Islet of Langerhans (tissue), 1 donor: ENCODE measurements around the gene EVPLL.
"Not testable (repeated sequence)": the region's sequence is repeated elsewhere in the genome, so short reads cannot be mapped to it uniquely, and the experiment has no call there.

Experiments used
- FAIRE-seq: peaks from one replicate; lab custom pipeline; 2011; peaks lifted over from hg19 to GRCh38; lab: Jason Lieb, UNC

Gene EVPLL

DNA sequence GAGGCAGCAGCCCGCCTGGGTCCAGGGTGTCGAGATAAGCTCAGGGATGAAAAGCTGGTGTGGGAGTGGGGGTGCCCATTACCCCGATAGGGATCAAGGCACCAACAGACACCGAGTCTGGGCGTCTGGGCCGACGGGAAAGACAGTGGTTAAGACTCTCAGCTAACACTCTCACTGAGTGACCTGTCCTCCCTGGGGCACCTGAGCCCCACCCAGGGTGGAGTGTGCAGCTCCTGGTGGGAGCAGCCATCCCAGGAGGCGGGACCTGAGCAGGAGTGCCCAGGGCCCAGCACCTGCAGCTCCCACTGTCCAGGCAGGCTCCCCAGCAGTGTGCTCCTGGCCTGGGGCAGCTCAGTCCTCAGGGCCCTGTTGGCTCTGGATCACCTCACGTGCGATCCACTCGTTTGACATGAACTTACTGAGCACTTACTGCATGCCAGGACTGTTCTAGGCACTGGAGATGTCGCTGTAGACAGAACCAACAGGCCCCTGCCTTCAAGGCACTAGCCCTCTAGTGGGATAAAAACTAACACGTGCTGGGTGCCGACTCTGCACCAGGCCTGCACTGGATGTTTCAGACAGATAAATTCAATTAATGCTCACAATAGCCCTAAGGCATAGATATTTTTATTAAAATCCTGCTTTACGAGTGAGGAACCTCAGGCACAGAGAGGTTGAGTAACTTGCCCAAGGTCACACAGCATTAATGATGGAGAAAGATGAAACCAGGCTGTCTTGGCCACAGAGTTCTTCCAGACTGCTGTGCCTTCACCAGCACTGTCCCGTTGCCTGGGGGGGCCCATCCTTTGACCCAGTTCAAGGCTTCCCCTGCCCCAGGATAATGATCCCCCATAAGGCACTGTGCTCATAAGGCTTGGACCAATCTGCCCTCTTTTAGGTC is 1.9 kb downstream of the EVPLL start:
- no peak for FAIRE-seq

GRCh38 chr17:18380471-18381157 is 3.0 kb downstream of the EVPLL start:
- no peak for FAIRE-seq

- no peak for FAIRE-seq
Observed at GRCh38 chr17:18381158-18381952, 3.8 kb downstream of the EVPLL start.

- no peak for FAIRE-seq
Observed at GRCh38 chr17:18381953-18382245, 4.3 kb downstream of the EVPLL start.

DNA sequence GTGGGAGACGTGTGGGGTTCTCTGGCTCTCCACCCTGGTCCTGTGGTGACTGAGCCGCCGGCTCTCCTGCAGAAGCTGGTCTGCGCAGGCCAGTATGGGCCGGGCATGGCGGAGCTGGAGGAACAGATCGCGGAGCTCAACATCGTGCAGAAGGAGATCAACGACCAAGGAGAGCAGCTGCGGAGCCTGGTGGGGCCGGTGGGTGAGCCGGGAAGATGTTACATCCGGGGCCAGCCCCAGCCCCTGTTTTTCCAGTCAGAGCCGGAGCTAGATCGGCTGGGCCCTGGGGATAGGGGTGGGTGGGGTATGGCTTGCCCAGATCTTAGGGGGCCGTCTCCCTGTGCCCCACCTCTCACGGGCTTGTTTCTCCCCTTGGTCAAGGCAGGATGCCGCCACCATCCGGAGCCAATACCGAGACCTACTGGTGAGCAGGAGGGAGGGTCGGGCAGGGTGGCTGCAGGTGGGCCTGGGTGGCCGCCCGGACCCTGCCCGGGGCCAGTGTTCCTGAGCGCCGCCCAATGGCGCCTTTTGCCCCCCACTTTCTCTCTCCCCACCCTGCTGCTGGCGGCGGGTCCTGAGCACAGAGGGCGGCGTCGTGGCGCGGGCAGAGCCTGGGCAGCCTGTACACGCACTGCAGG is 5.0 kb downstream of the EVPLL start:
- no peak for FAIRE-seq

GRCh38 chr17:18383079-18383481 is 5.5 kb downstream of the EVPLL start:
- not testable (repeated sequence) for FAIRE-seq

- FAIRE-seq, result not testable (repeated sequence)
Observed at GRCh38 chr17:18384271-18384670, 6.7 kb downstream of the EVPLL start.

GRCh38 chr17:18387583-18387982 is 10.0 kb downstream of the EVPLL start:
- not testable (repeated sequence) for FAIRE-seq

GRCh38 chr17:18388266-18388665 is 10.7 kb downstream of the EVPLL start:
- FAIRE-seq, result not testable (repeated sequence)

GRCh38 chr17:18388728-18389127 is 11.2 kb downstream of the EVPLL start:
- not testable (repeated sequence) for FAIRE-seq

- FAIRE-seq, result not testable (repeated sequence)
Observed at GRCh38 chr17:18401872-18402590, 24.5 kb downstream of the EVPLL start.

DNA sequence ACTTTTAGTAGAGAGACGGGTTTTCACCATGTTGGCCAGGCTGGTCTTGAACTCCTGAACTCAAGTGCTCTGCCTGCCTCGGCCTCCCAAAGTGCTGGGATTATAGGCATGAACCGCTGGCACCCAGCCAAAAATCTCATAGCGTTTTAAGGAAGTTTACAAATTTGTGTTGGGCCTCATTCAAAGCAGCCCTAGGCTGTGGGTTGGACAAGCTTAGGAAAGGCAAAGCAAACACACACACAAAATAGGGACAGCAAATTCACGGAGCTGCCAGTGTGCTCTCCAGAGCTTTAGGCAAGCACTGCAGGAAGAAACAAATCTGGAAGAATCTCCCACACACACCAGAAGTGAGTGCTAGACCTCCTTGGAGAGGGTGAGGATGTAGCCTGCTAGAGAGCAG is 25.6 kb downstream of the EVPLL start:
- not testable (repeated sequence) for FAIRE-seq

GRCh38 chr17:18403604-18404003 is 26.0 kb downstream of the EVPLL start:
- FAIRE-seq, result not testable (repeated sequence)

GRCh38 chr17:18408906-18409305 is 31.3 kb downstream of the EVPLL start:
- not testable (repeated sequence) for FAIRE-seq

- peak; percentile 24 for FAIRE-seq
Observed at GRCh38 chr17:18409321-18409720, 31.7 kb downstream of the EVPLL start.

- not testable (repeated sequence) for FAIRE-seq
Observed at GRCh38 chr17:18410736-18411135, 33.2 kb downstream of the EVPLL start.

- FAIRE-seq, result not testable (repeated sequence)
Observed at GRCh38 chr17:18411377-18411864, 33.8 kb downstream of the EVPLL start.

GRCh38 chr17:18412001-18412538 is 34.5 kb downstream of the EVPLL start:
- not testable (repeated sequence) for FAIRE-seq

- not testable (repeated sequence) for FAIRE-seq
Observed at GRCh38 chr17:18421521-18421920, 43.9 kb downstream of the EVPLL start.

- FAIRE-seq, result not testable (repeated sequence)
Observed at GRCh38 chr17:18422464-18422863, 44.9 kb downstream of the EVPLL start.

DNA sequence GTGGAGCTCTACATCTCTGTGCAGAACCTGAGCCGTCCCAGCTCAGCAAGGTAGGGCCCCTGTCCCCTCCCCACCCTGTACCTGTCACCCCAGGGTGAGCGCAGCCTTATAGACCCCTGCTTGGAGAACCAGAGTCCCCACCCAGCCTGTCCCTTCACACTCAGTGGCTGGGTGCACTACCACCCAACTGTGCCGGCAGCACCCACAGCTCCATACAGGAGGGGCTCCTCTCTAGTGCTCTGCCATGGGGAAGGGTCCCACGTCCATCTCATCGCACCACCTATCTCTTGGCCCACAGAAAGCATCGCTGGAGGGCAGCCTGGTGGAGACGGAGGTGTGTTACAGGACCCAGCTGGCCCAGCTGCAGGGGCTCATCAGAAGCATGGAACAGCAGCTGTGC is 45.4 kb downstream of the EVPLL start:
- FAIRE-seq, result not testable (repeated sequence)
